ENCODE results near the gene USP53. TPM values are rescaled to one million over a fixed set of nuclear protein-coding genes. Genes with fewer than 3 reads are reported as not detected.

Gene USP53
- total and polyA plus RNA-seq, 4 donors, result 17.4 to 54.4 (median 35.7) TPM

DNA sequence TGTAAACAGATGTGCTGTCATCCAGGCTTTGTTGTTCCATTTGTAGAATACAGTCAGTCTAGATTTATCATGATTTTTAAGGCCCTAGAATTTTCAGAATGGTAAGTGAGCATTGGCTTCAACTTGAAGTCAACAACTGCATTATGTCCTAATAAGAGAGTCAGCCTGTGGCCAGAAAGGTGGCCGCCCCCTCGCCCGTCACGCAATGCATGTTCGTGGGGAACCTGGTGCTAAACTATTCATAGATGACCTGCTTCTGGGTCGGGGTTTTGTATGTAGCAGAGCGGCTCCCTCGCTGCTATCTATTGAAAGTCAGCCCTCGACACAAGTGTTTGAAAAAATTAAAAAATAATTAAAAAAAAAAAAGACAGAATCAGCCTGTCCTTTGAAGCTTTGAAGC is 24.7 kb downstream of the USP53 start:
- DNase-seq (ENCODE audit: low read depth in 4 of 6, low spot score in 6 of 6), result no peak

DNA sequence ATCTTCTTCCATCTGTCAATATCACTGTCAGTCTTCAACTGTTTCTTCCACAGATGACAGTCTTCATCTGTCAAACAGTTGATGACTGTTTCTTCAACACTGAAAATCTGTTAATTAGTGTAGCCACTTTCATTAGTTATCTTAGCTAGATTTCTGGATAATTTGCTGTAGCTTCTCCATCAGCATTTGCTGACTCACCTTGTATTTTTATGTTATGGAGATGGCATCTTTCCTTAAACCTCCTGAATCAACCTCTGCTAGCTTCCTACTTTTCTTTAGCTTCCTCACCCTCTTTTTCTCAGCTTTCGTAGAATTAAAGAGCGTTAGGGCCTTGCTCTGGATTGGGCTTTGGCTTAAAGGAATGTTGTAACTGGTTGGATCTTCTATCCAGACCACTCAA is 25.1 kb downstream of the USP53 start:
- no CpG with 5 or more reads among the region's 2 CpGs for WGBS (ENCODE audit: insufficient coverage)

More for the DNA sequence above, 24.7 kb downstream of the USP53 start:
- WGBS (ENCODE audit: insufficient coverage), result 95% methylated on average over 6 of the region's 9 CpGs
- Histone ChIP-seq H3K4me1 (ENCODE audit: control insufficient read depth, insufficient read depth, low read length) (no peaks in the 10 kb centered on the region), H3K4me3 (ENCODE audit: low read depth, low read length) (no peak overlapping the region), H3K36me3 (ENCODE audit: control insufficient read depth, insufficient read depth, low read length) (no peaks in the 10 kb centered on the region), H3K27me3 (ENCODE audit: control insufficient read depth, insufficient read depth, low read length) (no peaks in the 10 kb centered on the region), H3K9me3 (ENCODE audit: control insufficient read depth, insufficient read depth, low read length) (no peaks in the 10 kb centered on the region), H3K27ac (ENCODE audit: low read depth, low read length) (no peak overlapping the region)

DNA sequence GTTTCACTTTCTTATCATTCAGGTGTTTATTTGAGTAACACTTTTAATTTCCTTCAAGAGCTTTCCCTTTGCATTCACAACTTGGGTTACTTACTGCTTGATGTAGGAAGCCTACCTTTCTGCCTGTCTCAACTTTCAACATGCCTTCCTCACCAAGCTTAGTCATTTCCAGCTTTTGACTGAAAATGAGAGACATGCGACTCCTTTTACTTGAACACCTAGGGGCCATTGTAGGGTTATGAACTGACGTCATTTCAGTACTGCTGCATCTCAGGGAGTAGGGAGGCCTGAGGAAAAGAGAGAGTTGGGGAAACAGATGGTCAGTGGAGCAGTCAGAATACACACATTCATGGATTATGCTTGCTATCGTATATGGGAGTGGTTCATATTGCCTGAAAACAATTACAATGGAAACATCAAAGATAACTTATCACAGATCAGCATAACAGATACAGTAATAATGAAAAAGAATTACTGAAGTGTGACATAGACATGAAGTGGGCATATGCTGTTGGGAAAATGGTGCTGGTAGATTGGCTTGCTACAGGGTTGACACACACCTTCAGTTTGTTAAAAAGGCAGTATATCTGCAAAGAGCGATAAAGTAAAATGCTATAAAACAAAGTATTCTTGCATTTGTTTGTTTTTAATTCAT is 25.7 kb downstream of the USP53 start:
- Histone ChIP-seq H3K27me3 (ENCODE audit: control insufficient read depth, insufficient read depth, low read length) (no peaks in the 10 kb centered on the region), H3K4me3 (ENCODE audit: low read depth, low read length) (no peak overlapping the region), H3K4me1 (ENCODE audit: control insufficient read depth, insufficient read depth, low read length) (no peaks in the 10 kb centered on the region), H3K27ac (ENCODE audit: low read depth, low read length) (no peak overlapping the region), H3K9me3 (ENCODE audit: control insufficient read depth, insufficient read depth, low read length) (no peaks in the 10 kb centered on the region), H3K36me3 (ENCODE audit: control insufficient read depth, insufficient read depth, low read length) (no peaks in the 10 kb centered on the region)
- DNase-seq (ENCODE audit: low read depth in 4 of 6, low spot score in 6 of 6), result no peak
- WGBS (ENCODE audit: insufficient coverage), result 67% methylated on average over 1 of the region's 4 CpGs

More for the DNA sequence above, 25.1 kb downstream of the USP53 start:
- Histone ChIP-seq H3K36me3 (ENCODE audit: control insufficient read depth, insufficient read depth, low read length) (no peaks in the 10 kb centered on the region), H3K27me3 (ENCODE audit: control insufficient read depth, insufficient read depth, low read length) (no peaks in the 10 kb centered on the region), H3K27ac (ENCODE audit: low read depth, low read length) (no peak overlapping the region), H3K4me1 (ENCODE audit: control insufficient read depth, insufficient read depth, low read length) (no peaks in the 10 kb centered on the region), H3K9me3 (ENCODE audit: control insufficient read depth, insufficient read depth, low read length) (no peaks in the 10 kb centered on the region), H3K4me3 (ENCODE audit: low read depth, low read length) (no peak overlapping the region)
- DNase-seq (ENCODE audit: low read depth in 4 of 6, low spot score in 6 of 6), result no peak

DNA sequence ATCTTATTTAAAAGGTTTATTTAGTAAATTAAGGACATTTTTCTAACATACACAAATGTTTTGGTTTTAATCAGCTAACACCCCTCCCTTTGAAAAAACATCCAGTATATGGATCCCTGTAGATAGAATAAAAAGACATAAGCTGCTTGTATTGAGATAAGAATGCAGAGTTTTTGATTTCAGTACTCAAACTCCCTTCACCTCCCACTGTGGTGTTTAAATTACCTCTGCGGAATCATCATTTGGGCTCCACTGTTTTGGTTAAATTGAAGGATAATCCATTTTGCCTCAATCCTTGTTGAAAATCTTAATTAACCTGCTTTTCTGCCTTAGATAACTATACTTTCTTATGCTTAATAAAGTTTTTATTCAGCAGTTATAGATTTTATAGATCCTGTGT is 27.6 kb downstream of the USP53 start:
- WGBS (ENCODE audit: insufficient coverage), result no CpG with 5 or more reads among the region's 1 CpG
- H3K4me3 ChIP-seq (ENCODE audit: low read depth, low read length), result no peak overlapping the region
- DNase-seq (ENCODE audit: low read depth in 4 of 6, low spot score in 6 of 6), result no peak
- no peaks in the 10 kb centered on the region for H3K9me3 ChIP-seq (ENCODE audit: control insufficient read depth, insufficient read depth, low read length)
- H3K36me3 ChIP-seq (ENCODE audit: control insufficient read depth, insufficient read depth, low read length), result no peaks in the 10 kb centered on the region
- no peaks in the 10 kb centered on the region for H3K27me3 ChIP-seq (ENCODE audit: control insufficient read depth, insufficient read depth, low read length)
- H3K27ac ChIP-seq (ENCODE audit: low read depth, low read length), result no peak overlapping the region
- no peaks in the 10 kb centered on the region for H3K4me1 ChIP-seq (ENCODE audit: control insufficient read depth, insufficient read depth, low read length)

DNA sequence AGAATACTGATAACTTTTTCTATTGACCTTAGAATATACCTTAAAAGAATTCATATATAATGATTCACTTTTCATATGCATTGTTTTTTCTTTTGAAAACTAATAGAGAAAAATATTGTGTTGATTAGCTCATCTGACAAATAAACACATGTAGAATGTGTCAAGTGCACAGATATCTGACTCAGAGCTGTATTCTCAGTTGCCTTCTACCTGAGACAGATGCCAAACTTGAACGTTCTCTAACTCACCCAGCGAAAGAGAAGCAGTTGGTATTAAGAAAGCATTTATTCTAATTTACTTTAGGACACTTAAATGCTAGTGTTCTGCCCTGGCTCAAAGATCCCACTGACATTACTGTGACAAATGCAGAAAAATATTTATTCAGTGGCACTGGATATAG is 28.1 kb downstream of the USP53 start:
- Histone ChIP-seq H3K4me1 (ENCODE audit: control insufficient read depth, insufficient read depth, low read length) (no peaks in the 10 kb centered on the region), H3K4me3 (ENCODE audit: low read depth, low read length) (no peak overlapping the region), H3K9me3 (ENCODE audit: control insufficient read depth, insufficient read depth, low read length) (no peaks in the 10 kb centered on the region), H3K27ac (ENCODE audit: low read depth, low read length) (no peak overlapping the region), H3K36me3 (ENCODE audit: control insufficient read depth, insufficient read depth, low read length) (no peaks in the 10 kb centered on the region), H3K27me3 (ENCODE audit: control insufficient read depth, insufficient read depth, low read length) (no peaks in the 10 kb centered on the region)
- DNase-seq (ENCODE audit: low read depth in 4 of 6, low spot score in 6 of 6), result no peak
- no CpG with 5 or more reads among the region's 2 CpGs for WGBS (ENCODE audit: insufficient coverage)

DNA sequence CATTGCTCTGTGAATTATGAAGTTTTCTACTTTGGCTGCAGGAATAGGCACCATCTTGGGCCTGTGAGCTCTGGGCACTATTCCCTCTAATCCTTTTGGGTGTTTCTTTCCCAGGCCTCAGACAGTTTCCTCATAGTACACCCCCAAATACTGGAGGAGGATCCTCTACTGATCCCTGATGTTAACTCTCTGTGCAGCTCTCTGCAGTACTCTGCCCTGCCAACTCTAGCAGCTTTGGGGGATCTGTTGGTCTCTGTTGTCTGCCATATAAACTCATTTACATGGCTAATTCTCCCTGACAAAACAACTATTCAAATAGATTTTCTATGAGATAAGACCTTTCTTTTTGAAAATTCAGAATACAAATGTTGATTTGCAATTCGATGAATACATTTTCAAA is 29.9 kb downstream of the USP53 start:
- H3K4me1 ChIP-seq (ENCODE audit: control insufficient read depth, insufficient read depth, low read length), result no peaks in the 10 kb centered on the region
- no peak overlapping the region for H3K27ac ChIP-seq (ENCODE audit: low read depth, low read length)
- H3K36me3 ChIP-seq (ENCODE audit: control insufficient read depth, insufficient read depth, low read length), result no peaks in the 10 kb centered on the region
- H3K4me3 ChIP-seq (ENCODE audit: low read depth, low read length), result no peak overlapping the region
- no peaks in the 10 kb centered on the region for H3K9me3 ChIP-seq (ENCODE audit: control insufficient read depth, insufficient read depth, low read length)
- H3K27me3 ChIP-seq (ENCODE audit: control insufficient read depth, insufficient read depth, low read length), result no peaks in the 10 kb centered on the region
- no CpG with 5 or more reads among the region's 1 CpG for WGBS (ENCODE audit: insufficient coverage)
- DNase-seq (ENCODE audit: low read depth in 4 of 6, low spot score in 6 of 6), result peak in 1 of 6 donors; percentile 3

DNA sequence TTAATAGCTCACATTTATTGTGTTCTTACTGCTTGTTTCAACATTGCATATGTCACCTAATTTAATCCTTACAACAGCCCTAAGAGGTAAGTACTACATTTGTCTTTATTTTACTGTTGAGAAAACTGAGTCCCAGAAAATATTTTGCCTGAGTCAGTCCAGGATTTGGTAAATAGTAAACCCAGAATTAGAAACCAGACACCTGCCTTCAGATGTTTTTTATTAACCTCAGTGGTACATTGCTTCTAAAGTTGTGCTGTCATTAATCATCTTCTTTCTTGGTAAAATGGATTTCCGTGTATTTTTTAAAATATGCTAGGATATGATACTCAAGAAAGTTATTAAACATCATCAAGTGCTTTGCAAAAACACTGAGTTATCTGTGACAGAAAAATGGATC is 31.4 kb downstream of the USP53 start:
- Histone ChIP-seq H3K4me1 (ENCODE audit: control insufficient read depth, insufficient read depth, low read length) (no peaks in the 10 kb centered on the region), H3K27ac (ENCODE audit: low read depth, low read length) (no peak overlapping the region), H3K9me3 (ENCODE audit: control insufficient read depth, insufficient read depth, low read length) (no peaks in the 10 kb centered on the region), H3K36me3 (ENCODE audit: control insufficient read depth, insufficient read depth, low read length) (no peaks in the 10 kb centered on the region), H3K4me3 (ENCODE audit: low read depth, low read length) (no peak overlapping the region), H3K27me3 (ENCODE audit: control insufficient read depth, insufficient read depth, low read length) (no peaks in the 10 kb centered on the region)
- no peak for DNase-seq (ENCODE audit: low read depth in 4 of 6, low spot score in 6 of 6)
- WGBS (ENCODE audit: insufficient coverage), result no CpG with 5 or more reads among the region's 1 CpG

DNA sequence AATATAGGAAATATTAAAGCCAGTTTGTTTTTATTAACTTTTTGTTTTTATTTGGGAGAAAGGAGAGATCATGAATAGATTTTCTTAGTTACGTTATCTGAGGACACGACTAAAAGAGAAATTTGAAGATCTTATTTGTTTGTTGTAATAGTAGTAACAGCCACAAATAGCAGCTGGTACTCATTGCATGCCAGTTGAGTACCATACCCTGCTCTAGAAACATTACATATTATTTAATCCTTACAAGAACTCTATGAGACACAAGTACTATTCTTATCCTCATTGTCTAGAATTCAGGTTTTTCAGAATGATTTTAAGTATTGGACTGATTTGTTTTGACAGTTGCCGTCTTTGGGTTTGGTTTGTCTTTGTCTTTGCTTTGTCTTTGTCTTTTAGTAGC is 31.8 kb downstream of the USP53 start:
- Histone ChIP-seq H3K4me3 (ENCODE audit: low read depth, low read length) (no peak overlapping the region), H3K9me3 (ENCODE audit: control insufficient read depth, insufficient read depth, low read length) (no peaks in the 10 kb centered on the region), H3K27ac (ENCODE audit: low read depth, low read length) (no peak overlapping the region), H3K27me3 (ENCODE audit: control insufficient read depth, insufficient read depth, low read length) (no peaks in the 10 kb centered on the region), H3K36me3 (ENCODE audit: control insufficient read depth, insufficient read depth, low read length) (no peaks in the 10 kb centered on the region), H3K4me1 (ENCODE audit: control insufficient read depth, insufficient read depth, low read length) (no peaks in the 10 kb centered on the region)
- no peak for DNase-seq (ENCODE audit: low read depth in 4 of 6, low spot score in 6 of 6)
- WGBS (ENCODE audit: insufficient coverage), result no CpG with 5 or more reads among the region's 3 CpGs

DNA sequence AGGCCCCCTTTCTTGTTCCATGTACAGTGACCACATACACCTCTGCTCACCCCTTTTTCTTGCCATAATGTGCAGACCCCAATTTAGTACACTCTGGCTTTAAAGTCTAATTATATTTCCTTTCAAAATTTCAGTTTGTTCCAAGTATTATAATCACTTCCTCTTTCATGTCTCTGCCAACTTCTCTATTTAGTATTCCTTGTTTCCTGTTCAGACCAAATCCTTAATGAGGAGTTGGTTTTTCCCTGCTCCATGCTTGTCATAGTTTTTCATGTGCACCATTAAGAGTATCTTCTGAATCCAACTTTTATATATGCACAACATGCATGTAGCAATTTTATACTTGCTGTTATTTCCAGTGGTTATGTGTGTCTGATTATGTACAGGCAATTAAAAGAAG is 32.3 kb downstream of the USP53 start:
- Histone ChIP-seq H3K27ac (ENCODE audit: low read depth, low read length) (no peak overlapping the region), H3K4me3 (ENCODE audit: low read depth, low read length) (no peak overlapping the region), H3K9me3 (ENCODE audit: control insufficient read depth, insufficient read depth, low read length) (no peaks in the 10 kb centered on the region), H3K27me3 (ENCODE audit: control insufficient read depth, insufficient read depth, low read length) (no peaks in the 10 kb centered on the region), H3K4me1 (ENCODE audit: control insufficient read depth, insufficient read depth, low read length) (no peaks in the 10 kb centered on the region), H3K36me3 (ENCODE audit: control insufficient read depth, insufficient read depth, low read length) (no peaks in the 10 kb centered on the region)
- DNase-seq (ENCODE audit: low read depth in 4 of 6, low spot score in 6 of 6), result peak in 1 of 6 donors; percentile 20

DNA sequence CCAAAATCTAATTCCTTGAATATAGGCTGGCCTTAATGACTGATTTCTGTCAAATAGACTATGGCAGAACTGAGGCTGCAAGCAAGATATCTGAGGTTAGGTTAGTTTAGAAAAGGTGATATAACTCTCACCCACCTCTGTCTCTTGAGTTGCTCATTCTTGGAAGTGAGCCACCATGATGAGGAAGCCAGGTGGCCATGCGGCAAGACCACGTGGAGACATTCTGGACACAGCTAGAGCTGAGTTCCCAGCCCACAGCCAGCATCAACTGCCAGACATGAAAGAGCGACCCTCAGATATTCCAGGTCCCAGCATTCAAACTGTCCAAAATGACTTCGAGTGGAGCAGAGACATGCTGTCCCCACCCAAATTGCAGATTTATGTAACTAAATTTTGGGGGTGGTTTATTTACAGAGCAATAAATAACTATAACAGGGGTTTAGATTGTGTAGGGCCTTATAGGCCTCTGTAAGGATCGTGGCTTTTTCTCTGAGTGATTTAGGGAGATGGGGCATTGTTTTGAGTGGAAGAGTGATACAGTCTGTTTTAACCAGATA is 33.7 kb downstream of the USP53 start:
- no peak for DNase-seq (ENCODE audit: low read depth in 4 of 6, low spot score in 6 of 6)
- 66% methylated on average over 4 of the region's 5 CpGs for WGBS (ENCODE audit: insufficient coverage)

More for the DNA sequence above, 33.7 kb downstream of the USP53 start:
- H3K9me3 ChIP-seq (ENCODE audit: control insufficient read depth, insufficient read depth, low read length), result no peaks in the 10 kb centered on the region
- H3K27ac ChIP-seq (ENCODE audit: low read depth, low read length), result no peak overlapping the region
- no peak overlapping the region for H3K4me3 ChIP-seq (ENCODE audit: low read depth, low read length)
- no peaks in the 10 kb centered on the region for H3K36me3 ChIP-seq (ENCODE audit: control insufficient read depth, insufficient read depth, low read length)
- no peaks in the 10 kb centered on the region for H3K27me3 ChIP-seq (ENCODE audit: control insufficient read depth, insufficient read depth, low read length)
- H3K4me1 ChIP-seq (ENCODE audit: control insufficient read depth, insufficient read depth, low read length), result no peaks in the 10 kb centered on the region
